Measurements from ENCODE around the gene UCHL5. TPM values are rescaled to one million over a fixed set of nuclear protein-coding genes. Genes with fewer than 3 reads are reported as not detected.
A peak's percentile ranks its signal among the peaks of the same experiment; 100 is the strongest.

The UCHL5 gene
- total RNA-seq, 1 experiment from 2014 or later: 49.3 TPM

GRCh38 chr1:193062698-193063463 is 3.7 kb upstream of the UCHL5 start:
- no TSS peak for BruUV-seq (replicated peaks)
- no peak for DNase-seq
- H3K79me2 ChIP-seq (ENCODE audit: low read depth): peaks cover 85% of the 10 kb centered on the region
- peaks cover 3% of the 10 kb centered on the region; the same call in 1 of the 2 replicates for H3K36me3 ChIP-seq (ENCODE audit: low read depth)
- H3K9me2 ChIP-seq (ENCODE audit: insufficient read depth): no peaks in the 10 kb centered on the region
- no peak overlapping the region for H3K27ac ChIP-seq
- H3K4me1 ChIP-seq (replicated peaks; ENCODE audit: insufficient read depth): peaks cover 12% of the 10 kb centered on the region
- H3K4me3 ChIP-seq: no peak overlapping the region
- peaks cover 5% of the 10 kb centered on the region; the same call in 1 of the 2 replicates for H4K20me1 ChIP-seq (ENCODE audit: insufficient read depth)
- no peak overlapping the region for H2AFZ ChIP-seq
- no peaks in the 10 kb centered on the region for H3K27me3 ChIP-seq (ENCODE audit: insufficient read depth, low read depth)
- ChIA-PET POLR2A (ENCODE audit: unreplicated experiment) (no interaction called here), CTCF (no interaction called here)
- TF ChIP-seq EZH2 (IDR thresholded peaks at IDR 0.05; ENCODE audit: low read depth) (no peak), CTCF (conservative IDR thresholded peaks at IDR 0.05) (no peak)
- intact Hi-C loops (cut with micrococcal nuclease; ENCODE audit: unreplicated experiment): no loop called here
- no peaks in the 10 kb centered on the region for H3K9me3 ChIP-seq (ENCODE audit: insufficient read depth, low read depth)
- no peak overlapping the region for H3K4me2 ChIP-seq
- peaks cover 18% of the 10 kb centered on the region for H3F3A ChIP-seq (ENCODE audit: insufficient read depth, low read depth)

GRCh38 chr1:193060938-193061337 is 1.8 kb upstream of the UCHL5 start:
- no peak for DNase-seq
- intact Hi-C loops (cut with micrococcal nuclease; ENCODE audit: unreplicated experiment): no loop called here
- CTCF ChIA-PET: no interaction called here
- Histone ChIP-seq H3F3A (ENCODE audit: insufficient read depth, low read depth) (peaks cover 18% of the 10 kb centered on the region), H3K79me2 (ENCODE audit: low read depth) (peaks cover 88% of the 10 kb centered on the region), H3K9me3 (ENCODE audit: insufficient read depth, low read depth) (no peaks in the 10 kb centered on the region), H4K20me1 (ENCODE audit: insufficient read depth) (peaks cover 5% of the 10 kb centered on the region; the same call in 1 of the 2 replicates), H3K36me3 (ENCODE audit: low read depth) (peaks cover 8% of the 10 kb centered on the region; the same call in 1 of the 2 replicates), H3K4me1 (replicated peaks; ENCODE audit: insufficient read depth) (peaks cover 23% of the 10 kb centered on the region), H3K4me2 (peak overlapping the region; percentile 91), H3K4me3 (peak overlapping the region; percentile 78), H3K27me3 (ENCODE audit: insufficient read depth, low read depth) (no peaks in the 10 kb centered on the region), H3K27ac (peak overlapping the region; percentile 92), H2AFZ (peak overlapping the region; percentile 95; the same call in 1 of the 2 replicates), H3K9me2 (ENCODE audit: insufficient read depth) (no peaks in the 10 kb centered on the region)
- TF ChIP-seq EZH2 (IDR thresholded peaks at IDR 0.05; ENCODE audit: low read depth) (no peak), CTCF (conservative IDR thresholded peaks at IDR 0.05) (no peak)
- no TSS peak for BruUV-seq (replicated peaks)
- POLR2A ChIA-PET (ENCODE audit: unreplicated experiment): no interaction called here

GRCh38 chr1:193060406-193060805 is 1.2 kb upstream of the UCHL5 start:
- DNase-seq: no peak
- Histone ChIP-seq H3K36me3 (ENCODE audit: low read depth) (peaks cover 11% of the 10 kb centered on the region; the same call in 1 of the 2 replicates), H4K20me1 (ENCODE audit: insufficient read depth) (peaks cover 6% of the 10 kb centered on the region; the same call in 1 of the 2 replicates), H3K79me2 (ENCODE audit: low read depth) (peaks cover 89% of the 10 kb centered on the region), H3K9me3 (ENCODE audit: insufficient read depth, low read depth) (no peaks in the 10 kb centered on the region), H3K9me2 (ENCODE audit: insufficient read depth) (no peaks in the 10 kb centered on the region), H3F3A (ENCODE audit: insufficient read depth, low read depth) (peaks cover 18% of the 10 kb centered on the region), H3K4me2 (peak overlapping the region; percentile 91), H3K27ac (peak overlapping the region; percentile 92), H3K27me3 (ENCODE audit: insufficient read depth, low read depth) (no peaks in the 10 kb centered on the region), H2AFZ (peak overlapping the region; percentile 95), H3K4me3 (peak overlapping the region; percentile 78), H3K4me1 (replicated peaks; ENCODE audit: insufficient read depth) (peaks cover 23% of the 10 kb centered on the region)
- CTCF ChIA-PET: no interaction called here
- POLR2A ChIA-PET (ENCODE audit: unreplicated experiment): no interaction called here
- no TSS peak for BruUV-seq (replicated peaks)
- intact Hi-C loops (cut with micrococcal nuclease; ENCODE audit: unreplicated experiment): no loop called here
- no peak for TF ChIP-seq EZH2 (IDR thresholded peaks at IDR 0.05; ENCODE audit: low read depth)
